ENCODE measurements around the gene PTRHD1. TPM values are rescaled to one million over a fixed set of nuclear protein-coding genes. Genes with fewer than 3 reads are reported as not detected.

Gene PTRHD1, protein sequence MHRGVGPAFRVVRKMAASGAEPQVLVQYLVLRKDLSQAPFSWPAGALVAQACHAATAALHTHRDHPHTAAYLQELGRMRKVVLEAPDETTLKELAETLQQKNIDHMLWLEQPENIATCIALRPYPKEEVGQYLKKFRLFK
- 38.6 TPM for polyA plus RNA-seq
- long read RNA-seq, donor 1, transcript PTRHD1-201 (2 exons, 1,105 nt) = major isoform, 45 of 55 reads
- long read RNA-seq, donor 1, partial matches to known transcripts = 10 of 55 reads
- long read RNA-seq, donor 1, other reads (novel, unspliced or antisense) = 0 of 55 reads
- long read RNA-seq, donor 2, transcript PTRHD1-201 (2 exons, 1,105 nt) = major isoform, 76 of 77 reads
- long read RNA-seq, donor 2, partial matches to known transcripts = 0 of 77 reads
- long read RNA-seq, donor 2, other reads (novel, unspliced or antisense) = 0 of 77 reads
- long read RNA-seq, donor 3 = 0 reads
- long read RNA-seq, donor 4, transcript PTRHD1-201 (2 exons, 1,105 nt) = major isoform, 14 of 14 reads
- long read RNA-seq, donor 4, partial matches to known transcripts = 0 of 14 reads
- long read RNA-seq, donor 4, other reads (novel, unspliced or antisense) = 0 of 14 reads
- long read RNA-seq, donor 5, transcript PTRHD1-201 (2 exons, 1,105 nt) = major isoform, 47 of 53 reads
- long read RNA-seq, donor 5, partial matches to known transcripts = 6 of 53 reads
- long read RNA-seq, donor 5, other reads (novel, unspliced or antisense) = 0 of 53 reads
- long read RNA-seq, donor 6, transcript PTRHD1-201 (2 exons, 1,105 nt) = major isoform, 73 of 89 reads
- long read RNA-seq, donor 6, partial matches to known transcripts = 16 of 89 reads
- long read RNA-seq, donor 6, other reads (novel, unspliced or antisense) = 0 of 89 reads
- long read RNA-seq, donor 7, transcript PTRHD1-201 (2 exons, 1,105 nt) = major isoform, 52 of 52 reads
- long read RNA-seq, donor 7, partial matches to known transcripts = 0 of 52 reads
- long read RNA-seq, donor 7, other reads (novel, unspliced or antisense) = 0 of 52 reads
- long read RNA-seq, donor 8, transcript PTRHD1-201 (2 exons, 1,105 nt) = major isoform, 126 of 126 reads
- long read RNA-seq, donor 8, partial matches to known transcripts = 0 of 126 reads
- long read RNA-seq, donor 8, other reads (novel, unspliced or antisense) = 0 of 126 reads
- long read RNA-seq, donor 9, transcript PTRHD1-201 (2 exons, 1,105 nt) = major isoform, 104 of 119 reads
- long read RNA-seq, donor 9, partial matches to known transcripts = 15 of 119 reads
- long read RNA-seq, donor 9, other reads (novel, unspliced or antisense) = 0 of 119 reads
- long read RNA-seq, donor 10, transcript PTRHD1-201 (2 exons, 1,105 nt) = major isoform, 107 of 107 reads
- long read RNA-seq, donor 10, partial matches to known transcripts = 0 of 107 reads
- long read RNA-seq, donor 10, other reads (novel, unspliced or antisense) = 0 of 107 reads
- long read RNA-seq, donor 11, transcript PTRHD1-201 (2 exons, 1,105 nt) = major isoform, 74 of 87 reads
- long read RNA-seq, donor 11, partial matches to known transcripts = 13 of 87 reads
- long read RNA-seq, donor 11, other reads (novel, unspliced or antisense) = 0 of 87 reads

DNA sequence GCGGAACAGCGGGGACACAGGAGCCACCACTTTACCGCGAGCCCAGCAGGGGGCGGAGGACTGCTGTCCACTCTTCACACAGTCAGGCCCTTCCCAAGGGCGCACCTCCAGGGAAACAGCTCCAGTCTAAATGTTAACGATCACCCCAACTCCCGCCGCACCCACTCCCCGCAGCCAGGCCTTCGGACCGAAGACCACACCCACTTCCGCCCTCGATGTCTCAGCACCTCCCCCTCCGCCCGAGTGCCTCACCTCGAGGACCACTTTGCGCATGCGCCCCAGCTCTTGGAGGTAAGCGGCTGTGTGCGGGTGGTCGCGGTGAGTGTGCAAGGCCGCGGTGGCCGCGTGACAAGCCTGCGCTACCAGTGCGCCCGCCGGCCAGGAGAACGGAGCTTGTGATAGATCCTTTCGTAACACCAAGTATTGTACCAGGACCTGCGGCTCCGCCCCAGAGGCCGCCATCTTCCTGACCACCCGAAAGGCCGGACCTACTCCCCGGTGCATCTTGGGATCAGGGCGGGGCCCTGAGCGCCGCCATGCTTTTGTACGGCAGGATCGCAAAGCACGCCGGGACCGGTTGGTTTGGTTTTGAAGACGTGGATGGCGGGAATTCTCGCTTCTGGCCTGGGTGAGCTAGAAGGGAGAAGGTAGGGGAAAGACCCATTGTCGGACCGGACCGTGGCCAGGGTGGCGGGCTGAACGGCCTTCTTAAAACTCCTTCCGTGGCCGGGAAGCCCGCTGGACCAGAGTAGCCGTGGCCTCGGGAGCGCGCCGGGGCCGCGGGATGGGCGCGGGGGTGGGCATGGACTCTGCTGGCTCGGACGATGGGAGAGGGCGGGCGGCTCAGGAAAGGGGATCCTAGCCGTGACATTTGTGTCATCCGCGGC is at the start of gene PTRHD1, which contains the start of gene CENPO:
TSS of gene PTRHD1 (minus strand) at position 518 of the 887 bp plus-strand sequence. CDS start at position 504, 14 bp downstream.
TSS of gene CENPO (plus strand) at position 552 of the 887 bp plus-strand sequence. CDS start 495 bp downstream, outside the sequence.
- Histone ChIP-seq H3K27me3 (ENCODE audit: control insufficient read depth, insufficient read depth, low read length) (no peaks in the 10 kb centered on the region), H3K9me3 (ENCODE audit: control insufficient read depth, low read depth, low read length) (no peaks in the 10 kb centered on the region), H3K27ac (ENCODE audit: low read length) (peak within 1 kb of the TSS; percentile 89), H3K36me3 (ENCODE audit: control insufficient read depth, insufficient read depth, low read length) (peaks cover 11% of the 10 kb centered on the region), H3K4me3 (ENCODE audit: low read length) (peak within 1 kb of the TSS; percentile 70), H3K4me1 (ENCODE audit: control insufficient read depth, insufficient read depth, low read length) (peaks cover 7% of the 10 kb centered on the region)
- DNase-seq = peak; percentile 98 to 99
- no CpG with 5 or more reads among the region's 74 CpGs for WGBS (ENCODE audit: insufficient coverage, low lambda C conversion rate)

DNA sequence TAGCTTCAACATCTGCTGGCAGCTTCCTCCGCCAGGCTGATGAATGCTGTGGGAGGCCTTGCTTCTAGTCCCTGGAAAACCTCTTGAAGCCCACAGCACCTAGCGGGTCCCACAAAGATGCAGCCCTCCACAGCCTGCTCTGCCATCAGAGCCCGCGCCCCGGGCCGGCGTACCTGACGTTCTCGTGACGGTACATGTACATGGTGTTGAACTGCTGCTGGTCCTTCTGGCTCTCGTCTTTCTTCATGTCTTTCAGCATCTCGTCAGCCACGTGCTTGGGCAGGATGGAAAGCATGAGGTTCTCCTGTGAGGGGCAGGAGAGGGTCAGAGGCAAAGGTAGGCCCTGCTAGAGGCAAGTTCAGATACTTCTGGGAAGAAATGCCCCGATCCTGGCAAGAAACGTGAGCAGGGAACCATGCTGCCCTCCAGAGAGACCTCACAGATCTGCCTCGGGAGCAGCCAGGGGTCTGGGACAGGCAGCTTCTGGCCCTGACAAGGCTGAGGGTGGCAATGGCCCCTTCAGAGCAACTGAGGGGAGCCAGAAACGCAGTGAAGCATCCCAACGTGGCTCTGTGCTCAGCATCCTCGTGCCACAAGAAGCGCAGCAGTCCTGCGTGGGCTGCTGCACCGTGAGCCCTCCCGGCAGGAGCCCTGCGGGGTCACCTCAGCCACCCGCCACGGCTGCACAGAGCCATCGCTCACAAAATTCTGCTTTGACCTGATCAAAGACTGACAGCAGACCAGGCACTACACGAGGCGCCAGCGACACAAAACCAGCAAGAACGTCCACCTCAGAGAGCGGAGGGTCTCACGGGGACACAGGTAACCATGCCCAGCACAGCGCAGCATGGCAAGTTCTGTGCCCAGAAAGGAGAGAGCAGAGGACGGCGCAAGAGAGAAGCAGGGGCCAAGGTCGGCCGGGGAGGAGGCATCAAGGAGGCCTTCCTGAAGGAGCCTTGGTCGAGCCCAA is 49.2 kb upstream of the PTRHD1 start:
- no peaks in the 10 kb centered on the region for H3K9me3 ChIP-seq (ENCODE audit: control insufficient read depth, low read depth, low read length)
- H3K27ac ChIP-seq (ENCODE audit: low read length) = no peak overlapping the region
- no CpG with 5 or more reads among the region's 39 CpGs for WGBS (ENCODE audit: insufficient coverage, low lambda C conversion rate)
- H3K4me1 ChIP-seq (ENCODE audit: control insufficient read depth, insufficient read depth, low read length) = peaks cover 3% of the 10 kb centered on the region
- H3K27me3 ChIP-seq (ENCODE audit: control insufficient read depth, insufficient read depth, low read length) = no peaks in the 10 kb centered on the region
- no peak overlapping the region for H3K4me3 ChIP-seq (ENCODE audit: low read length)
- no peak for DNase-seq
- H3K36me3 ChIP-seq (ENCODE audit: control insufficient read depth, insufficient read depth, low read length) = peaks cover 8% of the 10 kb centered on the region

GRCh38 chr2:24840962-24841945 is 48.1 kb upstream of the PTRHD1 start:
- WGBS (ENCODE audit: insufficient coverage, low lambda C conversion rate) = no CpG with 5 or more reads among the region's 26 CpGs

GRCh38 chr2:24840164-24840869 is 47.1 kb upstream of the PTRHD1 start:
- Histone ChIP-seq H3K27ac (ENCODE audit: low read length) (no peak overlapping the region), H3K27me3 (ENCODE audit: control insufficient read depth, insufficient read depth, low read length) (no peaks in the 10 kb centered on the region), H3K9me3 (ENCODE audit: control insufficient read depth, low read depth, low read length) (no peaks in the 10 kb centered on the region), H3K36me3 (ENCODE audit: control insufficient read depth, insufficient read depth, low read length) (peaks cover 15% of the 10 kb centered on the region), H3K4me3 (ENCODE audit: low read length) (no peak overlapping the region), H3K4me1 (ENCODE audit: control insufficient read depth, insufficient read depth, low read length) (peaks cover 3% of the 10 kb centered on the region)
- no CpG with 5 or more reads among the region's 17 CpGs for WGBS (ENCODE audit: insufficient coverage, low lambda C conversion rate)
- peak in 1 of 2 donors; percentile 70 for DNase-seq

More at GRCh38 chr2:24840962-24841945, 48.1 kb upstream of the PTRHD1 start:
- no peak for DNase-seq
- H3K36me3 ChIP-seq (ENCODE audit: control insufficient read depth, insufficient read depth, low read length) = peaks cover 13% of the 10 kb centered on the region
- H3K4me1 ChIP-seq (ENCODE audit: control insufficient read depth, insufficient read depth, low read length) = peaks cover 3% of the 10 kb centered on the region
- no peaks in the 10 kb centered on the region for H3K9me3 ChIP-seq (ENCODE audit: control insufficient read depth, low read depth, low read length)
- no peak overlapping the region for H3K27ac ChIP-seq (ENCODE audit: low read length)
- no peak overlapping the region for H3K4me3 ChIP-seq (ENCODE audit: low read length)
- no peaks in the 10 kb centered on the region for H3K27me3 ChIP-seq (ENCODE audit: control insufficient read depth, insufficient read depth, low read length)

GRCh38 chr2:24839729-24840128 is 46.5 kb upstream of the PTRHD1 start:
- Histone ChIP-seq H3K27ac (ENCODE audit: low read length) (no peak overlapping the region), H3K36me3 (ENCODE audit: control insufficient read depth, insufficient read depth, low read length) (peaks cover 20% of the 10 kb centered on the region), H3K9me3 (ENCODE audit: control insufficient read depth, low read depth, low read length) (no peaks in the 10 kb centered on the region), H3K4me1 (ENCODE audit: control insufficient read depth, insufficient read depth, low read length) (peaks cover 3% of the 10 kb centered on the region), H3K27me3 (ENCODE audit: control insufficient read depth, insufficient read depth, low read length) (no peaks in the 10 kb centered on the region), H3K4me3 (ENCODE audit: low read length) (no peak overlapping the region)
- WGBS (ENCODE audit: insufficient coverage, low lambda C conversion rate) = no CpG with 5 or more reads among the region's 15 CpGs
- no peak for DNase-seq

DNA sequence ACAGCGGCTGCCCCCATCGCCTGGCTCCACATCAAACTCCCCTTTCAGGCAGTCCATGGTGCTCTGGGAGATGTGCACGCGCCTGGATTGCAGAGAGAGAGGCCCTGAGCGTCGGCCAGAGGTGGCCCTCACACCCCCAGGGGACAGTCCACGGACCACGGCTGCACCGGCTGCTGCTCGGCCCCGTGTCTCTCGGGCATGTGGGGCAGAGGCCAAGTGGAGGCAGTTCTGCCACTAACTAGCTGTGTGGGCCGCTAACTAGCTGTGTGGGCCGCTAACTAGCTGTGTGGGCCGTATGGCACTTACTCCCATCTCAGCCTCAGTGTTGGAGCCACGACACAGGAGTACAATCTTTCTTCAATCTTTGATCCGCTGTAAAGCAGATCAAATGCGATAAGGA is 45.4 kb upstream of the PTRHD1 start:
- Histone ChIP-seq H3K27me3 (ENCODE audit: control insufficient read depth, insufficient read depth, low read length) (no peaks in the 10 kb centered on the region), H3K4me1 (ENCODE audit: control insufficient read depth, insufficient read depth, low read length) (peaks cover 3% of the 10 kb centered on the region), H3K9me3 (ENCODE audit: control insufficient read depth, low read depth, low read length) (no peaks in the 10 kb centered on the region), H3K4me3 (ENCODE audit: low read length) (no peak overlapping the region), H3K36me3 (ENCODE audit: control insufficient read depth, insufficient read depth, low read length) (peaks cover 32% of the 10 kb centered on the region), H3K27ac (ENCODE audit: low read length) (no peak overlapping the region)
- no CpG with 5 or more reads among the region's 18 CpGs for WGBS (ENCODE audit: insufficient coverage, low lambda C conversion rate)
- no peak for DNase-seq

- Histone ChIP-seq H3K27ac (ENCODE audit: low read length) (no peak overlapping the region), H3K4me3 (ENCODE audit: low read length) (no peak overlapping the region), H3K4me1 (ENCODE audit: control insufficient read depth, insufficient read depth, low read length) (peaks cover 3% of the 10 kb centered on the region), H3K9me3 (ENCODE audit: control insufficient read depth, low read depth, low read length) (no peaks in the 10 kb centered on the region), H3K36me3 (ENCODE audit: control insufficient read depth, insufficient read depth, low read length) (peaks cover 34% of the 10 kb centered on the region), H3K27me3 (ENCODE audit: control insufficient read depth, insufficient read depth, low read length) (no peaks in the 10 kb centered on the region)
- no peak for DNase-seq
- no CpG with 5 or more reads among the region's 5 CpGs for WGBS (ENCODE audit: insufficient coverage, low lambda C conversion rate)
These were observed 44.9 kb upstream of the PTRHD1 start for GRCh38 chr2:24837996-24838513.

Data from large intestine (tissue), 12 donors.